Ishikawa (cell line): ENCODE measurements around the gene POU2F2.

ENCODE experiments used
- CEBPB ChIP-seq: IDR thresholded peaks from 2 replicates; pipeline ENCODE4 v1.6.1; 2012
- CREB1 ChIP-seq: IDR thresholded peaks from 2 replicates; pipeline ENCODE4 v1.6.1; 2012; ENCODE audit warnings: low read depth
- EGR1 ChIP-seq: IDR thresholded peaks from 2 replicates; pipeline ENCODE4 v1.6.1; 2012
- EP300 ChIP-seq: IDR thresholded peaks from 2 replicates; pipeline ENCODE4 v1.6.1; 2012; ENCODE audit warnings: borderline replicate concordance
- FOXM1 ChIP-seq: IDR thresholded peaks from 2 replicates; pipeline ENCODE4 v1.6.1; 2012; ENCODE audit warnings: low read depth, borderline replicate concordance
- NFIC ChIP-seq: IDR thresholded peaks from 2 replicates; pipeline ENCODE4 v1.6.1; 2012
- TAF1 ChIP-seq: IDR thresholded peaks from 2 replicates; pipeline ENCODE4 v1.6.1; 2012; ENCODE audit warnings: low read depth, mild to moderate bottlenecking
- TEAD4 ChIP-seq: IDR thresholded peaks from 2 replicates; pipeline ENCODE4 v1.6.1; 2012
- YY1 ChIP-seq: IDR thresholded peaks from 2 replicates; pipeline ENCODE4 v1.6.1; 2012; ENCODE audit warnings: low read depth
- TF ChIP-seq, protein P1 (sequence below): IDR thresholded peaks from 2 replicates; pipeline ENCODE4 v1.6.1; 2012
- TF ChIP-seq, protein P2 (sequence below): IDR thresholded peaks from 2 replicates; pipeline ENCODE4 v1.6.1; 2012; ENCODE audit warnings: low read depth, mild to moderate bottlenecking

DNA sequence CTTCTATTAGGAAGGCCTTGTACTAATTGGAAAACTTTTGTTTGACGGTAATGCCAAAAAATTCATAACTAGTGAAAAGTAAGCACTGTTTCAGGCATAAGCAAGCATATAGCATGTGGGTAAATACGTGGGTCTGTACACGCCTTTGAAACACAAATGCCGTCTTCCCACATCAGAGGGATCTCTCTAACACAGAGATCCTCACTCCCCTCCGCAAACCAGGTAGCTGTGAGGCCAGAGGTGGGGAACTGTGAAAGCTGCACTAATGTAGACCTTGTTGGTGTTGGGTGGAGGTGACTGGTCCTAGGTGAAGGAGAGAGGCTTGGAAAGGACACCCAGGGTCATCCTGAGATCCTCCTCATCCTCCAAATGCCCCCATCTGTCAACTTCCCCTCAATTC is 16.0 kb upstream of the POU2F2 start:
- TF ChIP-seq EGR1 (no peak), TAF1 (no peak), FOXM1 (no peak), CEBPB (no peak), TEAD4 (no peak), CREB1 (no peak), EP300 (no peak), YY1 (no peak), NFIC (no peak)
- TF ChIP-seq, protein P1, sequence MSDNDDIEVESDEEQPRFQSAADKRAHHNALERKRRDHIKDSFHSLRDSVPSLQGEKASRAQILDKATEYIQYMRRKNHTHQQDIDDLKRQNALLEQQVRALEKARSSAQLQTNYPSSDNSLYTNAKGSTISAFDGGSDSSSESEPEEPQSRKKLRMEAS = no peak
- TF ChIP-seq, protein P2, sequence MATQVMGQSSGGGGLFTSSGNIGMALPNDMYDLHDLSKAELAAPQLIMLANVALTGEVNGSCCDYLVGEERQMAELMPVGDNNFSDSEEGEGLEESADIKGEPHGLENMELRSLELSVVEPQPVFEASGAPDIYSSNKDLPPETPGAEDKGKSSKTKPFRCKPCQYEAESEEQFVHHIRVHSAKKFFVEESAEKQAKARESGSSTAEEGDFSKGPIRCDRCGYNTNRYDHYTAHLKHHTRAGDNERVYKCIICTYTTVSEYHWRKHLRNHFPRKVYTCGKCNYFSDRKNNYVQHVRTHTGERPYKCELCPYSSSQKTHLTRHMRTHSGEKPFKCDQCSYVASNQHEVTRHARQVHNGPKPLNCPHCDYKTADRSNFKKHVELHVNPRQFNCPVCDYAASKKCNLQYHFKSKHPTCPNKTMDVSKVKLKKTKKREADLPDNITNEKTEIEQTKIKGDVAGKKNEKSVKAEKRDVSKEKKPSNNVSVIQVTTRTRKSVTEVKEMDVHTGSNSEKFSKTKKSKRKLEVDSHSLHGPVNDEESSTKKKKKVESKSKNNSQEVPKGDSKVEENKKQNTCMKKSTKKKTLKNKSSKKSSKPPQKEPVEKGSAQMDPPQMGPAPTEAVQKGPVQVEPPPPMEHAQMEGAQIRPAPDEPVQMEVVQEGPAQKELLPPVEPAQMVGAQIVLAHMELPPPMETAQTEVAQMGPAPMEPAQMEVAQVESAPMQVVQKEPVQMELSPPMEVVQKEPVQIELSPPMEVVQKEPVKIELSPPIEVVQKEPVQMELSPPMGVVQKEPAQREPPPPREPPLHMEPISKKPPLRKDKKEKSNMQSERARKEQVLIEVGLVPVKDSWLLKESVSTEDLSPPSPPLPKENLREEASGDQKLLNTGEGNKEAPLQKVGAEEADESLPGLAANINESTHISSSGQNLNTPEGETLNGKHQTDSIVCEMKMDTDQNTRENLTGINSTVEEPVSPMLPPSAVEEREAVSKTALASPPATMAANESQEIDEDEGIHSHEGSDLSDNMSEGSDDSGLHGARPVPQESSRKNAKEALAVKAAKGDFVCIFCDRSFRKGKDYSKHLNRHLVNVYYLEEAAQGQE = no peak
